DMS79 (cell line): ENCODE results near the gene P2RX3.
"Not testable (repeated sequence)": the region's sequence is repeated elsewhere in the genome, so short reads cannot be mapped to it uniquely, and the experiment has no call there.

Experiments
- DNase-seq: peaks from one replicate; lab custom pipeline; 2025; lab: John Stamatoyannopoulos, UW

P2RX3 gene

GRCh38 chr11:57338142-57338541 lies at the start of gene P2RX3:
TSS of gene P2RX3 (plus strand) at chr11:57338352. CDS start at chr11:57338551, 199 bp downstream.
- no peak for DNase-seq

GRCh38 chr11:57288771-57289579 lies 49.2 kb upstream of the P2RX3 start:
- DNase-seq, result peak; percentile 7

DNA sequence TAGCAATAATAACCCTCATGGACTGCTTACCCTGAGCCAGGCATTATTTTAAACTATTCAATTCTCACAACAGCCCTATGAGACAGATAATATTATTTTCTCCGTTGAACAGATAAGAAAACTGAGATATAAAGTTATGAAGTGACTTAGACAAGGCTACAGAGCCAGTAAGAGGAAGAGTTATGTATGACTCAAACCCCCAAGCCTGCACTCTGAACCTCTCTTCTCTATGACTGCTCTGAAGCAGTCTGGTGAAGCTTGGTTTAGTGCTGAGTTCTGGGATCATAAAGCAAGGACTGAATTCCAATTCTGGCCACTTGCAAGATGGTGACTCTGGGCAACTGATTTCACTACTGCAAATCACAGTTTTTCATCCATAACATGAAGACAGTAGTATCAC lies 47.9 kb upstream of the P2RX3 start:
- no peak for DNase-seq

DNA sequence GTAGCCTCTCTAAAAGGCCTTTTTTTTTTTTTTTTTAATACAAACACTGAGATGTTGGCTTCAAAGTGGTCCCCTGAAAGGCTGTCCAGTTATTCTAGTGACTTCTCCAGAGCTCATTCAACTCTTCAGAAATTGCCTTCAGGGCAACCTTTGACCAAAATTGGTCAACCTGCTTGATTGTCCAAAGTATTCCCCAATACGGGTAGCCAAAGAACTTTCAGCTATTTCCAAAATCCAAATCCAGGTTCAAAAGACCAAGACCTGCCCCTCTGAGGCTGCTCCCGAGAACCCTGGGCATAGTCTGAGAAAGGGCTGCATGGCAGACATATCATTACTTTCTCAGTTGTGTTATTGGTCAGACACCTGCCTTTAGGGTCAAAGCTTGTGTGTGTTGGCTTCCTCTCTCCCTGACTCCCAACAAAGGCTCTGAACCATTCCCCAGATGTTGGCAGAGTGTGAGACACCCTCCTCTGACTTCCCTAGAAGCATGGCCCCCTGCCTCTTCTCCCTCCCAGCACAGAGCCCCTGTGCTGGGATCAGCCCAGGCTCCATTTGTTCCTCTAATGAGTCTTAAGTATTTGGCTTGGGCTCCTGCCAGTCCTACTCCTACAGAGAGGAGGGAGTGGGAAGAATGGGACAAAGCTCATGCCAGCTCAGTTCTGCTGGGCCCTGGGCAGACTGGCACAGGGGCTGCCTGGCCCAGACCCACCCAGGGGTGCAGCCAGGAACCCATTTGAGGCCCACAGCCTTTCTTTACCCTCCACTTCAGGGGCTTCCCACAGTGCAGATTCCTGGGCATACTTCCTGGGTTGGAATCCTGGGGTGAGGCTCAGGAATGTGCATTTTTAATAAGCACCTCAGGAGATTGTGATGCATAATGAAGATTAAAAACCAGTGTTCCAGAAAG lies 43.7 kb upstream of the P2RX3 start:
- DNase-seq, result peak; percentile 91

GRCh38 chr11:57296205-57296604 lies 41.9 kb upstream of the P2RX3 start:
- not testable (repeated sequence) for DNase-seq

GRCh38 chr11:57297221-57297620 lies 40.9 kb upstream of the P2RX3 start:
- no peak for DNase-seq

- DNase-seq, result no peak
Measured at GRCh38 chr11:57299150-57299737, 38.9 kb upstream of the P2RX3 start.

GRCh38 chr11:57300785-57301184 lies 37.4 kb upstream of the P2RX3 start:
- DNase-seq, result no peak

DNA sequence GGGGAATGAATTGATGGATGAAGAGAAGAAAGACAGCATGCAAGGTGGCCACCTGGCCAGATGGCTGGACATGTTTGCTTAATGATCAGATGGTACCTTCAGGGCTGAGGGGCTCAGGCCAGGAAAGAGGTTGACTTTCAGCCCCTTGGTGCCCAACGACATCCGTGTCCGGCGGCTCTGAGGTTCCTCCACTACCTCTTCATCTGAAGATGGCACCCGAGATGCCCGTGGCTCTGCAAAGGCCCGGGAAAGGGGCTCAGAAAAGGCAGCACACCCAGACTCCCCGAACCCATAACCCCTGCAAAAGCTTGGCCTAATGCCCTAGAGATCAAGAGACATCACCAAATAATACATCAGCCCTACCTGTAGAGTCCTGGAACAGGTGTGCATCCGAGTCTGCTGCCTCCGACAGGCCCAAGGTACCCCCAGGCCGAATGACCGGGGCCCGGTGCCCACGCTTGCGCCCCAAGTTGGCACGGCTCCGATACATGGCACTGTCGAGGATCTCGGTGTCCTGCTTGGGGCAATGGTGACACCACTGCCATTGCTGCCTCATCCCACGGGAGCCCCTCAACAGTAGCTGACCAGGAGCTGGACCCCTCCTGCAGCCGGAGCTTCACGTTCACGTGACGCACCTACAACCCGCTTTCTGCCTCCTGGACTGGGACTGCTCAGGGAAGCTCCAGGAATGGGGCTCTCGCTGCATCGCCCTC lies 36.3 kb upstream of the P2RX3 start:
- no peak for DNase-seq

GRCh38 chr11:57302489-57302888 lies 35.7 kb upstream of the P2RX3 start:
- no peak for DNase-seq

DNA sequence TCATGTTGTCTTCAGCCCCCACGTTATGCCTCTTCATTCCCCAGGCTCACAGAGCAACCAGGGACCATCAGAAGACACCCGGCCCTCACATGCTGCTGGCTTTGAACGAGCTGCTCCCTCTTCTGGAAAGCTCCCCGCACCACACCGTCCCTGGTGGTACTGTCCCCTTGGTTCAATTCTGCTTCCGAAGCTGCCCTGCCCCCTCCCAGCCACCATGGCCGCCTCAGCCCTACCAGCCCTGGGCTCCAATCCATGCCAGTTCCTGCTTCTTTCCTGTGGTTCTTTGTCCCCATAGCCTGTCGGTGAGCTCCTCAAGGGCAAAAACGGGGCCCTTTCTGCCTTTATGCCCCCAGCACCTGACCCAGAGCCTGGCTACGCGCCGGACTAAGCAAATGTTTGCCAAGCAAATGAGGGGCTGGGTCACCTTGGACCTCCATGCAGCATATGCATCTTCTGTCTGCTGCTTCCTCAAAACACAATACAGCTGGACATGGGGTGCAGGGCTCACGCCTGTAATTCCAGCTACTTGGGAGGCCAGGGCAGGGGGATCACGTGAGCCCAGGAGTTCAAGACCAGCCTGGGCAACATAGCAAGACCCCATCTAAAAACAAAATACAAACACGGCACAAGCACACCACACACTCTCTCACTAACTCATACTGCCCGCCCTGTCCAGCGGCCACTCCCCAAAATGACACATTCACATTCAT lies 34.7 kb upstream of the P2RX3 start:
- no peak for DNase-seq

- peak; percentile 64 for DNase-seq
Measured at GRCh38 chr11:57303990-57304579, 34.1 kb upstream of the P2RX3 start.

- no peak for DNase-seq
Measured at GRCh38 chr11:57305523-57305922, 32.6 kb upstream of the P2RX3 start.

GRCh38 chr11:57306161-57306876 lies 31.8 kb upstream of the P2RX3 start:
- no peak for DNase-seq

DNA sequence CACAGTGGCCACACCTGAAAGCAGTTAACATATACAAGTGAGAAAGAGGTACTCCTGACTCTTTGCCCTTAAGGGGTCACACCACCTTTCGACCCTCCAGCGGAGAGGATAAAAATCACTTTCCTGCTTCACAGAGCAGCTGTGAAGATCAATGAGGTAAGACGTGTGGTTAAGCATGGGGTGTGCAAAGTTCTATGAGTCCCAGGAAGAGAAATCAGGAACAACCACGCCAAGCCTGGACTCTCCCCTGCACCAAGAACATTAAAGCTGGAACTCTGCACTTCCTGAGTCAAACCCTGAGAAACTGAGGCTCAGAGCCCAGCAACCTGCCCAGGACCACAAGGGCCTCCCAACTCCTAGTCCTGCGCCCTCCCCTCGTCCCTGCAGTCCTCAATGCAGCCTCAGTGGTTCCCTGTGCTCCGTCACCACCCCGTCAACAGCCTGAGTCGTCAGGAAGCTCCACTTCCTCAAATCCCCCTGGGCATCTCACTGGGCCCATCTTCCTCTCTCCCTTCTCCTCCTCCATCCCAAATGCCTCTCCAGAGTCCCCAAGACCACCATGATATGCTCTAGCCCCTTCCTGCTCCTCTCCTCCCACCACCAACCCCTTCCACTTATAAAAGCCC lies 31.1 kb upstream of the P2RX3 start:
- DNase-seq, result no peak

GRCh38 chr11:57307666-57308270 lies 30.4 kb upstream of the P2RX3 start:
- no peak for DNase-seq

DNA sequence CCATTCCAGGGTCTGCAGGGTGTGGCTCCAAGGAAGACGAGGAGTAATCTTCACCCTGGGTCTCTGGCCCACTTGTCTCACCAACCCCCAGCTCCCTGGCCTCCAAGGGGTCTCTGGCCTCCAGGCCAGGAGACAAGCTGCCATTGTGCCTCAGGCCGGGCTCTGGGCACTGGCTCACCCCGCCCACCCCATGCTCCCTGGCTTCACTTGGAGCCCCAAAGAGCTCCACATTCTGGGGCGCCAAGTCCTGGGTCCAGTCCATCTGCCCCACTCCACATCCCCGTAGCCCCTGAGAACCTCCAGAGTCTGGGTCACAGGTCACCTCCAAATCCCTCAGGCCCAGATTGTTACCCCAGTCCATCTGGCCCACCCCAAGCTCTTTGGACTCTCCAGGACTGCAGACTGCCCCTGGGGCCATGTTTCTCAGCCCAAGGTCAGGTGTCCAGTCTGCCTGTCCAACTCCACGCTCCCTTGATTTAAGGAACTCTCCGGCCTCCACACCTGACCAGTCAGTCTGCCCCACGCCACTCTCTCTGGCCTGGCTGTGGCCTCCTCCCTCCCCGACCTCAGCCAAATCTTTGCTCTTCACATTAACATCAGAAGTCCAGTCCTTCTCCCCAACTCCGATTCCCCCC lies 29.6 kb upstream of the P2RX3 start:
- DNase-seq, result no peak

GRCh38 chr11:57309106-57310059 lies 28.8 kb upstream of the P2RX3 start:
- no peak for DNase-seq
